ENCODE measurements around the gene MACC1. TPM values are rescaled to one million over a fixed set of nuclear protein-coding genes. Genes with fewer than 3 reads are reported as not detected.

Gene MACC1
- total and polyA plus RNA-seq, 4 donors, result 0.02 to 1.0 (median 0.50) TPM

DNA sequence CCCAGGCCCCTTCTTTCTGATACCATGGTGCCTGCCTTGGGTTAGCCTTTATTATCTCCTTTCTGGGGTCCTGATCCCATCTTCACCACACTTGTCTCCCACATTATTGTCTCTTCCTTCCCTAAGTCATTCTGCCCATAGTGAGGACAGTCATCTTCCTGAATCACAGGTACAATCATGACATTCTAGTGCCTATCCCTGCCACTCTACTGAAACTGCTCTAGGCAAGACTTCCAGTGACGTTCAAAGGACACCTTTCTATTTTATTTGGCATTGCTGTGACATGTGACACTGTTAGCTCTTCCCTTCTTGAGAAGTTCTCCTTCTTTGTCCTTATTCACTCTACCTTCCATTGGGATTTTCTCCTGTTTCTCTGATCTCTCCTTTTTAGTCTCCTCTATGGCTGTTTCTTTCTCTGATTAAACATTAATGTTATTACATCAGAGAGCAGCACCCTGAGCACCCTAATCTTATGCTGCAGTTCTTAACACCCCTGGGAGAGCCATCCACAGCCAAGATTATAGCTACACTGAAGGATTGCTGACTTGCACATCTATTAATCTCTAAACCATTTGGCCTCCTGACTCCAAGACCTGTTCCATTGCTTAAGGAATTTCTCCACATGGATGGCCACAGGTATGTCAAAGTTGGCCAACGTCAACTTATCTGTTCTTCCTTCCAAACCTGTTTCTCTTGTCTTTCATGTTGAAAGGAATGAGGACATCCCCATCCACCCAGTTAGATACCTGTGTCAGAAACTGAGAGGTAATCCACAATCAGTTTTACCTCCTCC, 10.9 kb downstream of the MACC1 start:
- Histone ChIP-seq H3K27me3 (ENCODE audit: control insufficient read depth in 4 of 4, insufficient read depth in 4 of 4, low read length in 3 of 4) (no peaks in the 10 kb centered on the region), H3K4me1 (ENCODE audit: control insufficient read depth in 4 of 4, insufficient read depth in 4 of 4, low read length in 3 of 4) (no peaks in the 10 kb centered on the region), H3K27ac (ENCODE audit: low read depth in 1 of 2, low read length in 2 of 2) (no peak overlapping the region)

More for the DNA sequence above, 10.9 kb downstream of the MACC1 start:
- TF ChIP-seq HNF4G (IDR thresholded peaks at IDR 0.05) (no peak), REST (IDR thresholded peaks at IDR 0.05) (no peak), YY1 (IDR thresholded peaks at IDR 0.05) (no peak), NR2F2 (IDR thresholded peaks at IDR 0.05) (no peak), GABPA (IDR thresholded peaks at IDR 0.05 in 1 of 2, conservative IDR thresholded peaks at IDR 0.05 in 1 of 2) (no peak), RAD21 (IDR thresholded peaks at IDR 0.05) (no peak), JUND (IDR thresholded peaks at IDR 0.05) (no peak), EGR1 (IDR thresholded peaks at IDR 0.05; ENCODE audit: low read depth in 2 of 2) (no peak), RXRA (IDR thresholded peaks at IDR 0.05) (no peak), FOXA2 (IDR thresholded peaks at IDR 0.05) (no peak), TAF1 (conservative IDR thresholded peaks at IDR 0.05) (no peak), HNF4A (conservative IDR thresholded peaks at IDR 0.05) (no peak), CTCF (IDR thresholded peaks at IDR 0.05; ENCODE audit: low read depth, low read length, missing input control) (no peak)
- TF ChIP-seq, protein P1, sequence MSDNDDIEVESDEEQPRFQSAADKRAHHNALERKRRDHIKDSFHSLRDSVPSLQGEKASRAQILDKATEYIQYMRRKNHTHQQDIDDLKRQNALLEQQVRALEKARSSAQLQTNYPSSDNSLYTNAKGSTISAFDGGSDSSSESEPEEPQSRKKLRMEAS (IDR thresholded peaks at IDR 0.05), result no peak
- TF ChIP-seq, protein P2, sequence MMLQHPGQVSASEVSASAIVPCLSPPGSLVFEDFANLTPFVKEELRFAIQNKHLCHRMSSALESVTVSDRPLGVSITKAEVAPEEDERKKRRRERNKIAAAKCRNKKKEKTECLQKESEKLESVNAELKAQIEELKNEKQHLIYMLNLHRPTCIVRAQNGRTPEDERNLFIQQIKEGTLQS (IDR thresholded peaks at IDR 0.05), result no peak
- TF ChIP-seq, protein P3, sequence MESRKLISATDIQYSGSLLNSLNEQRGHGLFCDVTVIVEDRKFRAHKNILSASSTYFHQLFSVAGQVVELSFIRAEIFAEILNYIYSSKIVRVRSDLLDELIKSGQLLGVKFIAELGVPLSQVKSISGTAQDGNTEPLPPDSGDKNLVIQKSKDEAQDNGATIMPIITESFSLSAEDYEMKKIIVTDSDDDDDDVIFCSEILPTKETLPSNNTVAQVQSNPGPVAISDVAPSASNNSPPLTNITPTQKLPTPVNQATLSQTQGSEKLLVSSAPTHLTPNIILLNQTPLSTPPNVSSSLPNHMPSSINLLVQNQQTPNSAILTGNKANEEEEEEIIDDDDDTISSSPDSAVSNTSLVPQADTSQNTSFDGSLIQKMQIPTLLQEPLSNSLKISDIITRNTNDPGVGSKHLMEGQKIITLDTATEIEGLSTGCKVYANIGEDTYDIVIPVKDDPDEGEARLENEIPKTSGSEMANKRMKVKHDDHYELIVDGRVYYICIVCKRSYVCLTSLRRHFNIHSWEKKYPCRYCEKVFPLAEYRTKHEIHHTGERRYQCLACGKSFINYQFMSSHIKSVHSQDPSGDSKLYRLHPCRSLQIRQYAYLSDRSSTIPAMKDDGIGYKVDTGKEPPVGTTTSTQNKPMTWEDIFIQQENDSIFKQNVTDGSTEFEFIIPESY (IDR thresholded peaks at IDR 0.05), result no peak
- 51% methylated on average over 2 of the region's 2 CpGs for WGBS
- H3K36me3 ChIP-seq (ENCODE audit: control insufficient read depth in 4 of 4, insufficient read depth in 3 of 4, low read depth in 1 of 4, low read length in 3 of 4), result no peaks in the 10 kb centered on the region
- no peak for DNase-seq (ENCODE audit: low spot score)
- H3K9ac ChIP-seq (ENCODE audit: low read depth in 1 of 2, low read length in 2 of 2), result no peak overlapping the region
- no peak overlapping the region for H3K4me3 ChIP-seq (ENCODE audit: low read depth in 1 of 3, low read length in 3 of 3)
- H3K9me3 ChIP-seq (ENCODE audit: control insufficient read depth in 4 of 4, low read length in 3 of 4), result peaks cover 0 to 3% (median 1%) of the 10 kb centered on the region in 4 donors

All from liver (tissue), 9 donors.